Putamen (tissue), 1 donor: ENCODE measurements around the gene HADHB.

Experiments used
- DNase-seq: peaks from one replicate; pipeline ENCODE4 v3.0.0-alpha.2; 2016; ENCODE audit warnings: low spot score

HADHB gene

DNA sequence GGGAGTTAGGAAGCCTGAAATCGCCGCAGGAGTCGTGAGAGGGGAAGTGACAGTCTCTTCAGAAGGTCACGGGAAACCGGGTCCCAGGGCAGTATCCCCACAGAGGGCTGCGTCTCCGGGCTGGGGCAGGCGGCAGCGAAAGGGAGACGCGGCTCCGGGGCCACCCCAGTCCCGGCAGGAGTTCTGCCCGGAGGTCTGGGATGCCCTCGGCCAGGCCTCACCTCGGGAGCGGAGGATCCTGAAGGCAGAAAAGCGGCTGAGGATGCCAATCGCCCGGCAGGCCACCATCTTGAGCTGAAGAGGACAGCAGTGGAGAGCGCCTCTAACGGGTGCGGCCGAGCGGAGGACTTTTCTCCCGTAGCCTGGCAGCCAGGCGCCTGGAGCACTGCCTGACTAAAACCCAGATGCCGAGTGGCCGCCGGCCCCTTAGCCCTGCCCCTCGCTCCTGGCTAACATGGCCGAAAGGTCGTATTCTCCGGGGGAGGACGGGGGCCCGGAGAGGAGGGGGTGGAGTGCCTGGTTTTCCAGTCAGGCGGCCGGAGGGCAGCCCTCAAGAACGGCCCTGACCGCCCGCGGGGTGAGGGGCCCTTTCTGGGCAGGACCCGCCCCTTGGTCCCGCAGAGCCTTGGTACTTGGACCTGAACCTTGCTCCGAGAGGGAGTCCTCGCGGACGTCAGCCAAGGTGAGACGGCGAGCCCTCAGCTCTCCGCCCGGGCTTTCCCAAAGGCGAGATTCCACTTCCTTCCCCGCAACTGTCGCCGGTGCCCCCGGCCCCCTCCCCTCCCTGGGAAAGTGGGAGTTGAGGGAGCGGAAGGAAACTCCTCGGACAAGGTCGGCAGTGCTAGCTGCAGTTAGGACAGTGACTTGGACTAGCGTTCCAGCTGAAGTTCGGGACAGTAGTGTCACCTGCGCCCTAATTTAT is at the start of gene HADHB, which contains the start of gene HADHA:
TSS of gene HADHB (plus strand) at position 631 of the 922 bp plus-strand sequence. CDS start 9,316 bp downstream, outside the sequence.
TSS of gene HADHA (minus strand) at position 324 of the 922 bp plus-strand sequence. CDS start at position 288, 36 bp downstream.
- peak; percentile 92 for DNase-seq

DNA sequence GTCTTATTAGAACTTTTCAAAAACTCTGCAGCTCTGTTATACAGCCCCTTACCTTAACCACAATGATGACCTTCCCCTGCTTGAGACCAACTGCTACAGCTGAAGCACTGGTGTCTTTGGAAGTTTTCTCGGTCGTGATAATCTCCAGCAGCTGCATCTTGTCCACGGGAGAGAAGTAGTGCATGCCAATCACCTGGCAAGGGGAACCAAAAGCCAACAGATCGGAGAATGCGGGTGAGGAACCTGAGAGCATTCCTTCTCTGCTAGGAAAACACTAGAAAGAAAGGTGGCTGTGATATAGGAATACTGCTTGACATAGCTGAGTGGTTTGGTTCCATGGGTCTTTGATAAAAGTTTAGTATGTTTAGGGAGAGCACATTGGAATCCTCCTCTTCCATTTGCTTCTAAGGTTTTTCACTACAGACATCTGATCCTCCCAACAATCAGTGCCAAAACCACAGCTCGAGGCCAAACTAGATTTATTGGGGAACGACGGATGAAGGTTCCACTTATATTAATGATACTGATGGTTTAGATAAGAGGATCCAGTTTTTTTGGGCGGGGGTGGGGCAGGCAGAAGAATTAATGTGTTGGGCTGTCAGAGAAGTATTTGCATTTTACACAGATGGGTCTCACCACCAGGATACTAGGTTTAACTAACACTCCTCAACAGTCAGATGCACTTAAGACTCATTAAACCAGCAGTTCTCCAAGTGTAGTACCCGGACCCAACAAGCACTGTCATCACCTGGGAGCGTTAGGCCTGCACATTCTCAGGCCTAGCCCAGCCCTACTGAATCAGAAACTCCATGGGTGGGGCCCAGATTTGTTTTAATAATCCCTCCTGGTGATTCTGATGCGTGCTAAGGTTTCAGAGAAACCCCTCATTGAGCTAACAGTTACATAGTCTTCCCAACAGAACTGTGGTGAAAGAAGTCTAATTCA is 49.4 kb upstream of the HADHB start:
- DNase-seq, result no peak

DNA sequence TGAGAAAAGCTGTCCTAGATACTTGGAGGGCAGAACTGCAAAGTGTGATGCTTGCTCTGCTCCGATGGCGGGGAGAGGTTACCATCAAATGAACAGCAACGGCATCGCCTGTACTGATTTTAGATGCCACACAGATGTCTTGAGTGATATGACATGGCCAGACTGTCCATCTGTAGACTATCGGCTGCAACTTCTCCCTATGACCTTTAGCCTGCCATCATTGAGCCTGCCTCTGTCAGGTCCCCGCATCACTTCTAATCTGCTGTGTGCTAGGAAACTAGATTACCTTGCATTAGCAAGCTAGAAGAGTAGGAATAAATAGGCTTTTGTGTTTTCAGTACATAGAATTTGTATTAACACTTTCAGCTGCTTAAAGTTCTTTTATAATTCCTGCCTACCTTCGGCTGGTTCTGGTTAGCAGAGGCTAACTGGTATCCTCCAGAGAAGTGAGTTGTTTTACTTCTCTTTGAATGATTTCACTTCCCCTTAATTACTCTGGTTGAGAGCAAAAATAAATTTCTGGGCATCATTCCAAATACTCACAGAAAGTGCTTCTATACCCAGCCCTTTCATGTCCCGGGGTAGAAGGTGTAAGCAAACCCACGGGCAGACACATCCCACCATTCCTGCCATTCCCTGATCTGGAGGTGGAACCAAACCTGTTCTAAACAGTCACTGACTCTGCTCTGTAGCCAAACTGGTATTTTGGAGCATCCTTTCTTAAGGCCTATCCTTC is 47.9 kb upstream of the HADHB start:
- DNase-seq, result no peak

DNA sequence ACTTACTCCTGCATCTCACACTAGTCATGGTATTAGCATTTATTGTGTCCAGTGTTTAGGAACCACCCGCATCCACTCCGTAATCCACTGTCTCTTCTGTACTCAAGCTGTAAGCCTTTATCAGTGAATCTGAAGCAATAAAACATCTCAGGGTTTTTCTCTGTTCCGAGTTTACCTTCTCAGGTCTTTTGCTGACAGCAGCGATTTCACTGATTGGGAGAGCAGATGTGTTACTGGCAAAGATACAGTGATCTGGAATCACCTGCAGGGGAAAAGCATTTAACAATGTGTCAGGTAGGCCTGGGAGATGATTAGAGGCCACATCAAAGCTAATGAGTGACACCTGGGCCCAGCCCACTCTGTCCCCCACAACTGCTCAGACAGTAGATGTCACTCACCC is 47.2 kb upstream of the HADHB start:
- no peak for DNase-seq

DNA sequence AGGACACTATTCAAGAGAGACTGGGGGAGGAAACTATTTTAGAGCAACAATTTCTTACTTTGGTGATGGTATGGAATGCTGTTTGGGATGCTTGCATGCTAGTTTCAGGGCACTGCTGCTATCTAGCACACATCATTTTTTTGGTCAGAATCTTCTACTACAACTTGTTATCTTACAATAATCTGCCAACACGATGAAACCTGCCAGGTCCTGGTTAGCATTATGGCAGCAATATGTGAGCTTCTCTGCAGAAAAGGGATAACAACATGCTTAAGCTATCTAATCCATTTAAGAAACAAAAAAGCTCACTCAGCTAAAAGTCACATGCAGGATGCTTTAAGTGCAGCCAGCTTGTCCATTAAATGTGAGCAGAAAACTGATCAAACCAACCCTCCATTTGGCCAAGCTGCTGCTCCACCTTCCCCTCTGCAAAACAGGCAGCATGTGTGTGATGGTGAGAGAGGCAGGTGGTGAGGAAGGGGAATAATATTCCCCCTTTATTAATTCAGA is 41.7 kb upstream of the HADHB start:
- DNase-seq, result no peak

DNA sequence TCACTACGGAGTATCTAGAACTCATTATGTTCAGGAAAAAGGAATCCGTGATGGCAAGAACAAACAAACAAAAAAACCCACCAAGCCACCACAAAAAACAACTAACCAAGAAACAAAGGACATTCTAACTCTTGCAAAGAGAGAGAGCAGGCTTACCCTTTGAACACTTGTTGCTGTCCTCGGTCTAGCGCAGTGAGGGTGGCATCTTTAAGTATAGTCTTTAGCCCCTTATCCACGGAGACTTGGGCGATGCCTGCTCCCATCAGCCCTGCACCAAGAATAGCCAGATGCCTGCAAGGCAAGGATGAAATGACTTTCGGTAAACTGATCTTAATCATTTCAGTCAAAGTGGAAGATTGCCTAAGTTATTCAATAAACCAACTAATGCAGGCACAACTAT is 40.8 kb upstream of the HADHB start:
- no peak for DNase-seq

DNA sequence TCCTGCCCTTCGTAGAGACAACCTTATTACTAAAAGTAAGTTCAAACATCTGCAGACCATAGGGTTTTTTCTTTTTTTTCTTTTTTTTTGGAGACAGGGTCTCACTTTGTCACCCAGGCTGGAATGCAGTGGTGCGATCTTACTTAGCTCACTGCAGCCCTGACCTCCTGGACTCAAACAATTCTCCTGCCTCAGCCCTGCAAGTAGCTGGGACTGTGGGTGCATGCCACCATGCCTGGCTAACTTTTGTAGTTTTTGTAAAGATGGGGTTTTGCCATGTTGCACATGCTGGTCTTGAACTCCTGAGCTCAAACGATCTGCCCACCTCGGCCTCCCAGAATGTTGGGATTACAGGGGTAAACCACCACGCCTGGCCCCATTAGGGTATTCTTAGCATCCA is 32.7 kb upstream of the HADHB start:
- no peak for DNase-seq

DNA sequence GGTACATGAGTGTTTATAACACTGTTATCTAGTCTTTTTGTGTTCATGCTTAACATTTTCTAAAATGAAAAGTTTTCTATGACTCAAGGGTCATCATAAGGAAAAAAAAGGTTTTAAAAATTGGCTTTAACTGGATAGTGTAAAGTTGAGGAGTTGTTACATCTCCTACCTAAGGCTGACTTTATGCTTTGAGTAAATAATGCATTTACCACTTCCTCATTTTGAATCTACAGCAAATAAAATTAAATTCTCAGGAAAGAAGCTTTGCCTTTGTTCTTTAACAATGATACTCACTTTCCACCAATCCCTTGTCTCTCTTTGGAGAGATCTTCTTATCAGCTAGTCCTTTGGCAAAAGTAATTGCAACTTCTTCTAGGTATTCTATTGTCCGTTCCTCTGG is 30.0 kb upstream of the HADHB start:
- no peak for DNase-seq

DNA sequence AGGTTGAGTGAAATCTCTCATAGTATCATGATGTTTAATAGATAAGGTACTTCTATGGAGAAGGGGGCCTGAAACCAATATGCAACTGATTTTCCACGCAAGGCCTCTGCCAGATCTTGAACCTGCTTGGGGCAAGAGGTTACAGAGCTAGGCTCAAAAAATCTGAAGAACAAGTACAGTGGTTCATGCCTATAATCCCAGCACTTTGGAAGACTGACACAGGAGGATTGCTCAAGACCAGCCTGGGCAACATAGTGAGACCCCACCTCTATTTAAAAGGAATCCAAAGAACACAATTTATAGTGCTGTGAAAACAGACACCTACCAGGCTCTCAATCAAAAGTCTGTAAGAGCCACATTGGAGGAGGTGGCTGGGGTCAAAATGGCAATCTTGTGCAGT is 28.9 kb upstream of the HADHB start:
- DNase-seq, result no peak

DNA sequence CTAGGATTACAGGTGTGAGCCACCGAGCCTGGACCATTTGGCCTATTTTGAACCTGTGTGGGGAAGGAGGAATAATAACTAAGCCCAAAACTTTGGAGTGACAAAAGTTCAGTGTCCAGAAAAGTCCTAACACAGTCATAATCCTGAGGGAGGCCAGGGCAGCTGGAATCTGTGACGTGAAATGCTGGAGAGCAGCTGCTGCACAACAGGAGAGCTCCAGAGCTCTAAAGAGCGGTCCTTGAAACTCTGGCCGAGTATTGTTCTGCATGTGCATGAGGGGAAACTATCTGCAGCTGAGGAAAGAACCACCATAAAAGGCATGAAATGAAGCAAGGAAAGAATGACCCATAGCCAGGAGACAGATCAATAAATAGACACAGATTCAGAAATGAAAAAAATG is 28.2 kb upstream of the HADHB start:
- DNase-seq, result no peak

DNA sequence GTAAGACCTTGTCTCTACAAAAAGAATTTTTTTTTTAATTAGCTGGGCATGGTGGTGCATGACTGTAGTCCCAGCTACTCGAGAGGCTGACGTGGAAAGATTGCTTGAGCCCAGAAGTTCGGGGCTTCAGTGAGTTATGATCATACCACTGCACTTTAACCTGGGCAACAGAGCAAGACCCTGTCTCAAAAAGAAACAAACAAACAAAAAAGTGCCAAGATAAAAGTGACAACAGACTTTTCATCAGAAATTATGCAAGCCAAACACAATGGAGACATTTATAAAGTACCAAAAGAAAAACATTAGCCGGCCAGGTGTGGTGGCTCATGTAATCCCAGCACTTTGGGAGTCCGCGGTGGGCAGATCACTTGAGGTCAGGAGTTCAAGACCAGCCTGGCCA is 27.0 kb upstream of the HADHB start:
- no peak for DNase-seq

DNA sequence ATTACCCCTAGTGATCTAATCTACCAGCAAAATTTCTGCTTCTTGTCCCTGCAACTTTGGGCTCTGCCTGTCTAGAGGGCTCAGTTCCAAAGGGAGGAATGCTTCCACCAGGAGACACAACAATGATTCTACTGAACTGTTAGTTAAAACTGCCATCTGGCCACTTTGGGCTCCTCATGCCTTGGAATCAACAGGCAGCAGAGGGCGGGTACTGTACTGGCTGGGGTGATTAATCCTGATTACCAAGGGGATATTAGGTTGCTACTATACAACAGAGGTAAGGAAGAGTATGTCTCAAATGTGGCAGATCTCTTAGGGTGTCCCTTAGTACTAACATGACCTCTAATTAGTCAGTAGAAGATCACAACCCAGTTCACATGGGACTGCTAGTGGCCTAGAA is 21.7 kb upstream of the HADHB start:
- no peak for DNase-seq

DNA sequence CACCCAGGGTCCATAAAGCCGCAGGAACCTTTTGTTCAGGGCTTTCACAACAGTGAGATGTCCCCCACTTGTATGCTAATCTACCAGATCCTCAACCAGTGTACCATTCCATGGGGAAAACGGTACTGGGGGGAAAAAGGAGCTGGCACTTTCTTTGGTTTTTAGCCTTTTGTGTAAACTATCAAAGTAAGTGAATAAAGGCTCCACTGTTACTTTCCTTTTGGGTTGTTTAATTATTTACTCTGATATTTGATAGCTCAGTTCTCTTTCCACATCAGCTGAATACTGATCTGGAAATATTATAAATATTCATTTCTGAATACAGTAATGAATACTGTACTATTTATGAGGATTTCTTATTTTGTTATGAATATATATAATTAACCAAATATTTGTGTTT is 20.6 kb upstream of the HADHB start:
- no peak for DNase-seq

DNA sequence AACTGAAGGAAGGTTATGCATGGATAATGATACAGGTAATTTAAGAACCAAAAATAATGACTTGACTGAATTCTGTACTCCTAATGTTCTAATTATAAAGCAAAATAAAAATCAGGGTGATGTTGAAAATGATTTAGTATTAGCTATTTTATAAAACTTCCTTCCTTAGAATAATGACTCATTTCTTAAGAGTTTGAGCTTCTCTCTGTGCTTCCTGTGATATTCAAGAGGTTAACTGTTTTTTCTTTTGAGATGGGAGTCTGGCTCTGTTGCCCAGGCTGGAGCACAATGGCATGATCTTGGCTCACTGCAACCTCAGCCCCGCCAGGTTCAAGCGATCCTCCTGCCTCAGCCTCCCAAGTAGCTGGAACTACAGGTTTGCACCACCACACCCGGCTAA is 15.1 kb upstream of the HADHB start:
- no peak for DNase-seq

DNA sequence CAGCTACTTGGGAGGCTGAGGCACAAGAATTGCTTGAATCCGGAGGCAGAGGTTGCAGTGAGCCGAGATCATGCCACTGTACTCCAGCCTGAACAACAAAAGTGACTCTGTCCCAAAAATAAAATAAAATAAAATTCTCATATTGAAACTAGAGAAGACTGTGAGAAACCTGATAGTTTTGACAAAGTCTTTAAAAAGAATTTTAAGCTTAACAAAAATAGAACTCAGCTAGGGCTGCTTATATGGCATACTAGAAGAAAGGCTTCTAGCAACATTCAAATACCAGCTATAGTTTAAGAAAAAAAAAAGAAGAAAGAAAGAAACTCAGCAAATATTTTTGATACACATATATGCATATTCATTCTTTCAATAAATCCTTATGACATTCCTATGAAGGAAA is 13.9 kb upstream of the HADHB start:
- no peak for DNase-seq

DNA sequence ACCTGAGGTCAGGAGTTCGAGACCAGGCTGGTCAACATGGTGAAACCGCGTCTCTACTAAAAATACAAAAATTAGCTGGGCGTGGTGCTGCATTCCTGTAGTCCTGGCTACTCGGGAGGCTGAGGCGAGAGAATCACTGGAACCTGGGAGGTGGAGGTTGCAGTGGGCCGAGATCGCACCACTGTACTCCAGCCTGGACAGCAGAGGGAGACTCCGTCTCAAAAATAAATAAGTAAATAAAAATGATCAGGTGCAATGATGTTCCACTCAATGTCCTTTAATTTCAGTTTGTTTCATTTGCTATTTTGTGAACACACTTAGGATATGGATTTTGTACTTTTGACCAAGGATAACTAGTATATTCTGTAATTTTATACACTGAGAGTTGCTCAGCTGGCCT is 9.7 kb upstream of the HADHB start:
- no peak for DNase-seq

DNA sequence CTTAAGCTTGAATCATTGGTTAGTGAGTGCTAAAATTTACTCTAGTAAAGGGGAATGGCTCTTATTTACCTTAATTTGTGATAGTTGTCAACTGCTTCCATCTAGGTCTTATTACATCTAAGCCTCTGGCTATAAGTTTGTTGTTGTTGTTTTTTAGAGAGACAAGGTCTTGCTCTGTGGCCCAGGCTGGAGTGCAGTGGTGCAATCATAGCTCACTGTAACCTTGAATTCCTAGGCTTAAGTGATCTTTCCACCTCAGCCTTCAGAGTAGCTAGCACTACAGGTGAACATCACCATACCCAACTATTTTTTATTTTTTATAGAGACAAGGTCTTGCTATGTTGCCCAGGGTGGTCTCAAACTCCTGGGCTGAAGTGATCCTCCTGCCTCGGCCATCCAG is 6.9 kb upstream of the HADHB start:
- DNase-seq, result no peak

DNA sequence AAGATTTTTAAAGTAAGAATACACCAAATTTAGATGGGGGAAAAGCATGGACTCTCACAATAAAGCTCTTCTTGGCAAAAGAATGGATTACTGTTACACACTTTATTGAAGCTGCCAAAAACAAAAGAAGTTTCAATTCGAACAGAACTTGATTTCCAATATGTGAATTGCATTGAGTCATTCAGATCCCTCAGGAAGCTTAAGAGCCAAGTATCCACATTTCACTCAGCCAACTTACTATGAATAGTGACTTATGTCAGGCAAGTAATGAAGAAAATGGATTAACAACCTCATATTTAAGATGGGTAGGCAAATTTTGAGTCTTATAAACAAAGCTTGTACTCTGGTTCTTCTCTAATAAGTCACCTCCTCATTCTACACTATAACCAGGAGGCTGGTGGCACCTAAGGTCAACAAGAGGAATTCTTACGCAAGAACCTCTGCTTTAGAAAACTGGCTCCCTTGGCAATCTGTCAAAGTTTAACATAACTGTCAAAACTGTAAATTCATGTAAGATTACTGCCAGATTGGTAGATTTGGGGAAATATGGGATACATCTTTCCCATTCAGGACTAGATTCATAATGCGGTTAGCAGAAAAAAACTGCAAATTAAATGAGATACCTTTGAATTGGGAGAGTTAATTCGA is 6.3 kb upstream of the HADHB start:
- no peak for DNase-seq

DNA sequence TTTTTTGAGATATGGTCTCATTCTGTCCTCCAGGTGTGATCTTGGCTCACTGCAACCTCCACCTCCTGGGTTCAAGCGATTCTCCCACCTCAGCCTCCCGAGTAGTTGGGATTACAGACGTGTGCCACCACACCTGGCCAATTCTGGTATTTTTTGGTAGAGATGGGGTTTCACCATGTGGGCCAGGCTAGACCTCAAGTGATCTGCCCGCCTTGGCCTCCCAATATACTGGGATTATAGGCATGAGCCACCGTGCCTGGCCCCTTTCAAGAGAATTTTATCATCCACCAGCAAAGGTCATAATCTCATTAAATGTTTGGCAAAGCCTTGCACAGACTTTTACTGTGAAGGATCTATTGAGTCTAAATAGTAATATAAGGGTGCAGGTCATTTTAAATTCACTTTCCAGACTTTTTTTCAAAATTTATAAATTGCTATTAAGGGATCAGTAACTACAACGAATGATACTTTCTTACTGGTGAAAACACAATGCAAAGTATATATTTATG is 2.8 kb upstream of the HADHB start:
- DNase-seq, result no peak

DNA sequence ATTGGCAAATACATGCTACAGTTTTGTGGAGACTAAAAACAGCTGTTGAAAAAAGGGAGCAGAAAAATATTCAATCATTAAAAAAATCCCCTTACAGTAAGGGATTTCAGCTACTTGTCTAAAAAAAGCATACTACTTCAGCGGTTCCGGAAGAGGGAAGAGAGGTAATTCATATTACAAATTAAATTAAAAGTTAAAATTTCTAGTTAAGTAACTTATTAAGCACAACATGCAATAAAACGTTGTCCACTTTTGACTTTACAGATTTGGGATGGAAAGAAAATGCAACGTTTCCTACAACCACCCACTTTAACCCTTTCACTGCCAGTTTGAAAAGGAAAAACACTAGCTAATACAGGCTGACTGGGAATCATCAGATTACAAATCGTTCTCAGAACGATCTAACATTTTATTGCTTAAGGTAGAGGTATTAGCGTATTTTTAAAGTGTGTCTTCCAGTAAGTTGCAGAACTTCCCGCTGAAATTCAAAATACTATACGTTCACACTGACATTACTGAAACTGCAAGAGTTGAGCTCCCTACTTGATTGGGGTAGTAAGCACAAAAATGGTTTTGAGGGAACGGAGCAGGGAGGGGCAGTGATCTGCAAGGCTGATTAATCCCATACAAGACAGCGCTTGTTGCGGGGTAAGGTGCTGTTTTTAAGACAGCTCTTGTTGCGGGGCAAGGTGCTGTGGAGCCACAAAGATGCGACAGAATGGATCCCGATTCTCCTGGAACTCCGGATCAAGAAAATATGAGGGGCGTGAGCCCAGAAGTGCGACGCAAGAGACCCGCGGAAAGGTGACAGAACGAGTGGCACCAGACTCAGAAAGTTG is 1.1 kb upstream of the HADHB start:
- DNase-seq, result peak; percentile 32
